IMR-90 (cell line): ENCODE results near the gene DIP2C. TPM values are rescaled to one million over a fixed set of nuclear protein-coding genes. Genes with fewer than 3 reads are reported as not detected.

ENCODE experiments used
- ATAC-seq: fragments of 200-7000 bp; cut with Tn5 transposase; 2 replicates; pipeline ENCODE4 v1.9.1; 2020; ENCODE audit warnings: low read depth, mild to moderate bottlenecking, moderate library complexity
- BruUV-seq: library from RNA; stranded (reverse); fragments of 400-500 nt; replicated peaks from 2 replicates; lab custom pipeline; 2021; lab: Mats Ljungman, UMichigan
- CTCF ChIA-PET: fragments of 300-600 bp; formaldehyde crosslinking; extraction: SDS; loops from one replicate; lab custom pipeline; 2021; ENCODE audit warnings: antibody characterized with exemption; lab: Yijun Ruan, JAX
- POLR2A ChIA-PET: fragments of 300-600 bp; sonication (Branson Sonifier 250); formaldehyde crosslinking; loops from one replicate; lab custom pipeline; 2022; ENCODE audit warnings: antibody characterized with exemption; ENCODE audit not compliant: unreplicated experiment; lab: Charles Lee
- DNase-seq: peaks from one replicate; pipeline ENCODE4 v3.0.0; 2013
- H2AFZ ChIP-seq: replicated peaks from 2 replicates; pipeline ENCODE3; 2013; ENCODE audit warnings: low read length, mild to moderate bottlenecking; ENCODE audit not compliant: poor library complexity
- H2AK5ac ChIP-seq: 2 replicates; pipeline ENCODE4 v1.6.1; 2013; ENCODE audit warnings: low read depth, low read length, inconsistent platforms
- H2AK9ac ChIP-seq: replicated peaks from 2 replicates; pipeline ENCODE3; 2013; ENCODE audit warnings: mild to moderate bottlenecking, low read depth, low read length, moderate library complexity; ENCODE audit not compliant: poor library complexity
- H2BK120ac ChIP-seq: 2 replicates; pipeline ENCODE4 v1.6.1; 2013; ENCODE audit warnings: low read depth, low read length, inconsistent platforms
- H2BK15ac ChIP-seq: 3 replicates; pipeline ENCODE4 v1.6.1; 2013; ENCODE audit warnings: low read depth, low read length, inconsistent platforms
- H2BK20ac ChIP-seq: 2 replicates; pipeline ENCODE4 v1.6.1; 2013; ENCODE audit warnings: low read depth, mild to moderate bottlenecking, inconsistent platforms, low read length, moderate library complexity
- H2BK5ac ChIP-seq: 2 replicates; pipeline ENCODE4 v1.6.1; 2013; ENCODE audit warnings: mild to moderate bottlenecking, low read depth, low read length, inconsistent platforms; ENCODE audit not compliant: poor library complexity, severe bottlenecking
- H3K14ac ChIP-seq: replicated peaks from 2 replicates; pipeline ENCODE4 v1.6.1; 2013; ENCODE audit warnings: low read depth, low read length, inconsistent platforms
- H3K18ac ChIP-seq: 2 replicates; pipeline ENCODE4 v1.6.1; 2013; ENCODE audit warnings: low read depth, low read length, control low read depth
- H3K23ac ChIP-seq: 2 replicates; pipeline ENCODE4 v1.6.1; 2013; ENCODE audit warnings: low read depth, low read length, inconsistent platforms
- H3K27ac ChIP-seq: 2 replicates; pipeline ENCODE4 v1.5.1; 2013; ENCODE audit warnings: mild to moderate bottlenecking, control low read depth, low read length; ENCODE audit not compliant: insufficient read depth
- H3K27me3 ChIP-seq: 2 replicates; pipeline ENCODE4 v1.6.1; 2013; ENCODE audit warnings: low read length; ENCODE audit not compliant: control insufficient read depth, insufficient read depth
- H3K36me3 ChIP-seq: 2 replicates; pipeline ENCODE4 v1.6.1; 2013; ENCODE audit warnings: low read length, mixed read lengths; ENCODE audit not compliant: control insufficient read depth, insufficient read depth
- H3K4ac ChIP-seq: 2 replicates; pipeline ENCODE4 v1.6.1; 2013; ENCODE audit warnings: low read depth, low read length, inconsistent platforms
- H3K4me1 ChIP-seq: 2 replicates; pipeline ENCODE4 v1.6.1; 2013; ENCODE audit warnings: low read length, mixed read lengths; ENCODE audit not compliant: control insufficient read depth, insufficient read depth
- H3K4me2 ChIP-seq: 2 replicates; pipeline ENCODE4 v1.6.1; 2013; ENCODE audit warnings: low read depth, mild to moderate bottlenecking, control low read depth, low read length, moderate library complexity
- H3K4me3 ChIP-seq: 2 replicates; pipeline ENCODE4 v1.5.1; 2013; ENCODE audit warnings: low read depth, mild to moderate bottlenecking, control low read depth, low read length, moderate library complexity; ENCODE audit not compliant: insufficient read depth
- H3K56ac ChIP-seq: 2 replicates; pipeline ENCODE4 v1.6.1; 2013; ENCODE audit warnings: low read length, inconsistent platforms; ENCODE audit not compliant: insufficient read depth; ENCODE audit errors: extremely low read depth
- H3K79me1 ChIP-seq, 2 experiments: 2 replicates each; pipeline ENCODE4 v1.6.1; 2013; ENCODE audit warnings: low read length in 2 of 2, inconsistent platforms in 1 of 2, low read depth in 1 of 2
- H3K9ac ChIP-seq: 2 replicates; pipeline ENCODE4 v1.6.1; 2013; ENCODE audit warnings: low read depth, low read length, control low read depth
- H3K9me1 ChIP-seq: 2 replicates; pipeline ENCODE4 v1.6.1; 2013; ENCODE audit warnings: low read length, inconsistent platforms; ENCODE audit not compliant: insufficient read depth
- H3K9me3 ChIP-seq: 2 replicates; pipeline ENCODE4 v1.6.1; 2013; ENCODE audit warnings: low read length; ENCODE audit not compliant: control insufficient read depth, insufficient read depth
- H4K20me1 ChIP-seq: 2 replicates; pipeline ENCODE4 v1.6.1; 2013; ENCODE audit warnings: low read length, inconsistent platforms; ENCODE audit not compliant: insufficient read depth
- H4K5ac ChIP-seq: 2 replicates; pipeline ENCODE4 v1.6.1; 2013; ENCODE audit warnings: mild to moderate bottlenecking, low read depth, low read length, control low read depth
- H4K8ac ChIP-seq, 2 experiments: 2 replicates each; pipeline ENCODE4 v1.6.1; 2013; ENCODE audit warnings: low read depth in 2 of 2, low read length in 2 of 2, control low read depth in 1 of 2, inconsistent platforms in 1 of 2
- H4K91ac ChIP-seq: 2 replicates; pipeline ENCODE4 v1.6.1; 2013; ENCODE audit warnings: low read depth, low read length, inconsistent platforms; ENCODE audit not compliant: insufficient read depth
- BHLHE40 ChIP-seq: fragments of 150-350 bp; IDR thresholded peaks from 2 replicates; pipeline ENCODE4 v1.6.1; 2016; ENCODE audit warnings: mild to moderate bottlenecking, low read depth, low read length
- CEBPB ChIP-seq: IDR thresholded peaks from 2 replicates; pipeline ENCODE4 v1.6.1; 2012; ENCODE audit warnings: low read depth, low read length, improper control_type of control experiment
- CTCF ChIP-seq: conservative IDR thresholded peaks from 2 replicates; pipeline ENCODE4 v1.5.1; 2012; ENCODE audit warnings: mild to moderate bottlenecking, low read depth, low read length, improper control_type of control experiment
- FOS ChIP-seq: fragments of 150-350 bp; IDR thresholded peaks from 2 replicates; pipeline ENCODE4 v1.6.1; 2016; ENCODE audit warnings: low read depth, low read length
- MAFK ChIP-seq: IDR thresholded peaks from 2 replicates; pipeline ENCODE4 v1.6.1; 2012; ENCODE audit warnings: low read depth, low read length, improper control_type of control experiment
- MAZ ChIP-seq: IDR thresholded peaks from 2 replicates; pipeline ENCODE4 v1.6.1; 2012; ENCODE audit warnings: low read depth, mild to moderate bottlenecking, low read length, improper control_type of control experiment, moderate library complexity, borderline replicate concordance
- MXI1 ChIP-seq: IDR thresholded peaks from 2 replicates; pipeline ENCODE4 v1.6.1; 2012; ENCODE audit warnings: low read depth, mild to moderate bottlenecking, low read length, moderate library complexity, borderline replicate concordance
- NFE2L2 ChIP-seq: fragments of 150-350 bp; IDR thresholded peaks from 2 replicates; pipeline ENCODE4 v1.6.1; 2016; ENCODE audit warnings: low read depth, mild to moderate bottlenecking, low read length
- POLR2A ChIP-seq: IDR thresholded peaks from 2 replicates; pipeline ENCODE4 v1.6.1; 2012; ENCODE audit warnings: mild to moderate bottlenecking, low read depth, low read length
- RAD21 ChIP-seq: IDR thresholded peaks from 2 replicates; pipeline ENCODE4 v1.6.1; 2012; ENCODE audit warnings: low read length, improper control_type of control experiment
- RCOR1 ChIP-seq: IDR thresholded peaks from 2 replicates; pipeline ENCODE4 v1.6.1; 2012; ENCODE audit warnings: mild to moderate bottlenecking, low read length, improper control_type of control experiment; ENCODE audit not compliant: insufficient replicate concordance
- RFX5 ChIP-seq: IDR thresholded peaks from 2 replicates; pipeline ENCODE4 v1.8.0; 2012; ENCODE audit warnings: low read depth, mild to moderate bottlenecking, low read length, moderate library complexity
- SMC3 ChIP-seq: fragments of 150-350 bp; IDR thresholded peaks from 2 replicates; pipeline ENCODE4 v1.6.1; 2016; ENCODE audit warnings: low read depth, mild to moderate bottlenecking, antibody characterized with exemption, low read length, moderate library complexity
- WGBS, 2 experiments: methylation state at CpG; one replicate each; pipeline versions ENCODE4 v1.1.5 to v1.1.7; 2013; ENCODE audit warnings: missing lambda C conversion rate in 2 of 2; ENCODE audit not compliant: insufficient read length in 1 of 2; ENCODE audit errors: extremely low coverage in 2 of 2; 5-methylcytosine and 5-hydroxymethylcytosine counted together
- dilution Hi-C: fragments of 300-500 bp; cut with HindIII; formaldehyde crosslinking; loops from one replicate; pipeline ENCODE4 v1.14.3; 2018; ENCODE audit warnings: low sequenced_read_pairs; ENCODE audit not compliant: unreplicated experiment
- in situ Hi-C: fragments of 300-500 bp; cut with MboI; formaldehyde crosslinking; loops from 3 replicates; pipeline ENCODE4 v1.14.3; 2019; ENCODE audit warnings: low sequenced_read_pairs, inconsistent platforms, mixed read lengths
- intact Hi-C: fragments of 100-400 bp; cut with micrococcal nuclease; formaldehyde crosslinking; loops from 2 replicates; pipeline ENCODE4 v1.10.0; 2022
- polyA plus RNA-seq, 3 experiments: library from polyadenylated mRNA; depleted of rRNA; stranded (reverse); fragments of >200 nt; gene quantifications; 2 replicates each; pipeline ENCODE4 v1.2.3, GENCODE V29; 2012; ENCODE audit warnings: low replicate concordance in 1 of 3
- total RNA-seq: library from RNA; depleted of rRNA; stranded (reverse); fragments of >200 nt; gene quantifications from 2 replicates; pipeline ENCODE4 v1.2.3, GENCODE V29; 2012
- TF ChIP-seq, protein P1 (sequence below): fragments of 150-350 bp; IDR thresholded peaks from 2 replicates; pipeline ENCODE4 v1.6.1; 2017; ENCODE audit warnings: mild to moderate bottlenecking, antibody characterized with exemption, low read length, low read depth
- TF ChIP-seq, protein P2 (sequence below): fragments of 150-350 bp; IDR thresholded peaks from 2 replicates; pipeline ENCODE4 v1.6.1; 2016; ENCODE audit warnings: low read depth, mild to moderate bottlenecking, low read length, moderate library complexity, borderline replicate concordance

DIP2C gene
- total and polyA plus RNA-seq, 2 of the 4 experiments (the other 2 are of a cell fraction) = 8.6 to 17.3 TPM

DNA sequence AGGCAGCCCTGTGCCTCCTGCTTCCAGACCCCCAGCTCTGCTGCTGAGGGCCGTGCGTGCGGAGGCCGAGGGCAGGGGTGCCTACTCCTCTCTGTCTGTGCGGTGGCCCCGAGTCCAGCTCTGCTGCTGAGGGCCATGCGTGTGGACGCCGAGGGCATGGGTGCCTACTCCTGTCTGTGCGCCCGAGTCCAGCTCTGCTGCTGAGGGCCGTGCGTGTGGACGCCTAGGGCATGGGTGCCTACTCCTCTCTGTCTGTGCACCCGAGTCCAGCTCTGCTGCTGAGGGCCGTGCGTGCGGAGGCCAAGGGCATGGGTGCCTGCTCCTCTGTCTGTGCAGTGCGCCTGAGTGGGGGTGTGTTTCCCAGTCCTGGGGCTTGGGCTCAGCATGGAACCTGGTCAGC is 411.5 kb downstream of the DIP2C start:
- Histone ChIP-seq H3K27me3 (no peaks in the 10 kb centered on the region), H3K4me3 (no peak overlapping the region), H2AK5ac (no peak overlapping the region), H3K4me2 (no peak overlapping the region), H2BK20ac (no peak overlapping the region), H4K8ac (no peak overlapping the region), H3K9me3 (no peaks in the 10 kb centered on the region), H3K18ac (no peak overlapping the region), H3K23ac (no peak overlapping the region), H3K4ac (no peak overlapping the region), H2AFZ (no peak overlapping the region), H3K9me1 (peaks cover 21% of the 10 kb centered on the region; the same call in 1 of the 2 replicates), H4K20me1 (no peaks in the 10 kb centered on the region), H3K27ac (no peak overlapping the region), H2BK15ac (no peak overlapping the region), H2BK5ac (no peak overlapping the region), H3K9ac (no peak overlapping the region), H3K36me3 (peaks cover 48% of the 10 kb centered on the region), H3K56ac (no peak overlapping the region), H4K91ac (no peak overlapping the region), H2AK9ac (no peak overlapping the region), H2BK120ac (no peak overlapping the region), H4K5ac (no peak overlapping the region), H3K79me1 (peaks cover 2 to 21% of the 10 kb centered on the region in 2 experiments; a peak in 3 of 4 replicates), H3K14ac (no peak overlapping the region), H3K4me1 (peaks cover 7% of the 10 kb centered on the region)
- intact Hi-C loops = no loop called here
- no peak for ATAC-seq
- 92% methylated on average over 9 of the region's 19 CpGs; no CpG with 5 or more reads in 1 of the 2 experiments for WGBS, 2 experiments
- no TSS peak for BruUV-seq
- in situ Hi-C loops = no loop called here
- ChIA-PET POLR2A (no interaction called here), CTCF (no interaction called here)
- dilution Hi-C loops = no loop called here
- TF ChIP-seq MXI1 (no peak), FOS (no peak), RFX5 (no peak), MAZ (no peak), CEBPB (no peak), RCOR1 (no peak), CTCF (no peak), RAD21 (no peak), NFE2L2 (no peak), BHLHE40 (no peak), POLR2A (no peak), MAFK (no peak), SMC3 (no peak)
- TF ChIP-seq, protein P1, sequence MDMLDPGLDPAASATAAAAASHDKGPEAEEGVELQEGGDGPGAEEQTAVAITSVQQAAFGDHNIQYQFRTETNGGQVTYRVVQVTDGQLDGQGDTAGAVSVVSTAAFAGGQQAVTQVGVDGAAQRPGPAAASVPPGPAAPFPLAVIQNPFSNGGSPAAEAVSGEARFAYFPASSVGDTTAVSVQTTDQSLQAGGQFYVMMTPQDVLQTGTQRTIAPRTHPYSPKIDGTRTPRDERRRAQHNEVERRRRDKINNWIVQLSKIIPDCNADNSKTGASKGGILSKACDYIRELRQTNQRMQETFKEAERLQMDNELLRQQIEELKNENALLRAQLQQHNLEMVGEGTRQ = no peak
- TF ChIP-seq, protein P2, sequence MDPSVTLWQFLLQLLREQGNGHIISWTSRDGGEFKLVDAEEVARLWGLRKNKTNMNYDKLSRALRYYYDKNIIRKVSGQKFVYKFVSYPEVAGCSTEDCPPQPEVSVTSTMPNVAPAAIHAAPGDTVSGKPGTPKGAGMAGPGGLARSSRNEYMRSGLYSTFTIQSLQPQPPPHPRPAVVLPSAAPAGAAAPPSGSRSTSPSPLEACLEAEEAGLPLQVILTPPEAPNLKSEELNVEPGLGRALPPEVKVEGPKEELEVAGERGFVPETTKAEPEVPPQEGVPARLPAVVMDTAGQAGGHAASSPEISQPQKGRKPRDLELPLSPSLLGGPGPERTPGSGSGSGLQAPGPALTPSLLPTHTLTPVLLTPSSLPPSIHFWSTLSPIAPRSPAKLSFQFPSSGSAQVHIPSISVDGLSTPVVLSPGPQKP = no peak
- no peak for DNase-seq
